NCI-H187 (cell line): ENCODE measurements around the gene INAVA.
"Not testable (repeated sequence)": the region's sequence is repeated elsewhere in the genome, so short reads cannot be mapped to it uniquely, and the experiment has no call there.

ENCODE experiments used
- DNase-seq, 2 experiments: peaks; one replicate each; lab custom pipeline; 2025; lab: John Stamatoyannopoulos, UW

The INAVA gene

DNA sequence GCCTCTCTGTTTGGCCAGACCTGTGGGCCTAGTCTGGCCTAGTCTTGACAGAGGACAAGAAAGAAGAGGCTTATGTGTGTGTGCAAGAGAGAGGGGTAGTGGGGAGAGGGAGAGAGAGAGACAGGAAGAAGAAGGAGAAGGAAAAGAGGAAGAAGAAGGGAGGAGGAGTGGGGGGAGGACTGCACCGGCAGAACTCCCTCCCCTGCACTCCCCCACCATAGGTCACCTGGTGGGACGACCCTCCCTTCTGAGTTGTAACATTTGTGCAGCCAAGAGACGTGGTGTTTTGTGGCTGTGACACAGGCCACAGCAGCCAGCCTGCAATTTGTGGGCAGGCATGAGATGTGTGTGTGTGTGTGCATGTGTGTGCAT, 4.3 kb downstream of the INAVA start:
- DNase-seq: no peak

DNA sequence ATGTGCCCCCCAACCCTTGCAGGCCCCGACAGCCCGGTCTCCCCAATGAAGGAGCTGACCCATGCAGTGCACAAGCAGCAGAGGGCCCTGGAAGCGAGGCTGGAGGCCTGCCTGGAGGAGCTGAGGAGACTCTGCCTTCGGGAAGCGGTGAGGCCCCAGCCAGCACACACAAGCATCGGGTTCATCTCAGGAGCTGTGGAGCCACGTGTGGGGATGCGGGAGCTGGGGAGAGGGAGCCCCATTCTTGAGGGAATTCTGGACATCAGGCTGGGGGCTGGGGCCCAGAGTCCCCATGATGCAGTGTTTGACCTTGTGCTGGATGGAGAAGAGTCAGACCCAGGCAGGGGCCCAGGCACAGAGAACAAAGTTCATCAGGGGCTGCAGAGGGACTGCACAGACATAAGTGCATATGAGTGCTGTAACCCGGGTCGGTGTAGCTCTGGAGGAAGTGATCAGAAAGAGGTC, 4.8 kb downstream of the INAVA start:
- no peak for DNase-seq

DNA sequence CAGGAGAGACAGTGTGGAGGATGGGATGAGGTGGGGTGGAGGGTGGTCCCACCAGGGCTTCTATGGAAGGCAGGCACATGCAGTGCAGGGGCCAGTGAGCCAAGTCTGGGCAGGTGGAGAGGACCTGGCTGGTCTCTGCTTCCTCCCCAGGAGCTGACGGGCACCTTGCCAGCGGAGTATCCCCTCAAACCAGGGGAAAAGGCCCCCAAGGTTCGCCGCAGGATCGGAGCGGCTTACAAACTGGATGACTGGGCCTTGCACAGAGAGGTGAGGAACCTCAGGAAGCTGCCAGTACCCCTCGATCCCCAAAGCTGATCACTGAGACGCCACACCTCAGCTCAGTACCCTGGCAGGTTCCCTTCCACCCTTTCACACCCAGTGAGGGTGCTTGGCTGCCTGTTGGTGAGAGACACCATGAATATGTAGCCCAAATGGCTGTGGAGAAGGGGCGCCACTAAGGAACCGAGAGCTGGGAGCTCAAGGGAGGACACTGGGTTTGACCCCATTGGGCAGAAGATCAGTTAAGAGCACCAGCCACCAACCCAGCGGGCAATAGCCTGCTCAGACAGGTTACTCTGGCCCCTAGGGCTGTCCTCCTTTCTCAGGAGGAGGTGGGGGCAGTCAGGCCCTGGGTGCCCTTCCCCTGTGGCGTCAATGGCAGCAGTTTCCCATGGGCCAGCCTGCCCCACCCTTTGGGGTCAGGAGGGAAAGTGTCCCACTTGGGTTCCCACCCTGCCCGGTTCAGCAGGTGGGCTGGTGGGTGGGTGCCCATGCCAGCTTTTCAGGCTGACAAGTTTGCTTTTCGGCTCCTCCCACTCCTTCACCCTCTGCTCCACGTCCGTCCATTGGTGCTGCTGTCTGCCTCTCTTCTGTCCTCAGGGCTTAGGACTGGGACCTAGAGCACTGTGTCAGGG, 5.5 kb downstream of the INAVA start:
- no peak for DNase-seq

DNA sequence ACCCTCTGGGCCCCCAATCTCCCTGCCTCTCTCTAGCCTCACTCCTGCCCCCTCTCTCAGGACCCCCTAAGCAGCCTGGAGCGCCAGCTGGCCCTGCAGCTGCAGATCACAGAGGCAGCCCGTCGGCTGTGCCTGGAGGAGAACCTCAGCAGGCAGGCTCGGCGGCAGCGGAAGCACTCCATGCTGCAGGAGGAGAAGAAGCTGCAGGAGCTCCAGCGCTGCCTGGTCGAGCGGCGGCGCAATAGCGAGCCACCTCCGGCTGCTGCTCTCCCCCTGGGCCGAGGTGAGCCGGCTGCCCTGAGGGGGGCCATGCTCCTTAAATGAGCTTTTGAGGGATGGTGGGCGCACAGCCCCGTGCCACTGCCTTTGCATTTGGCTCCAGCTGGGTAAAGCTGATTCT, 6.2 kb downstream of the INAVA start:
- DNase-seq: no peak

DNA sequence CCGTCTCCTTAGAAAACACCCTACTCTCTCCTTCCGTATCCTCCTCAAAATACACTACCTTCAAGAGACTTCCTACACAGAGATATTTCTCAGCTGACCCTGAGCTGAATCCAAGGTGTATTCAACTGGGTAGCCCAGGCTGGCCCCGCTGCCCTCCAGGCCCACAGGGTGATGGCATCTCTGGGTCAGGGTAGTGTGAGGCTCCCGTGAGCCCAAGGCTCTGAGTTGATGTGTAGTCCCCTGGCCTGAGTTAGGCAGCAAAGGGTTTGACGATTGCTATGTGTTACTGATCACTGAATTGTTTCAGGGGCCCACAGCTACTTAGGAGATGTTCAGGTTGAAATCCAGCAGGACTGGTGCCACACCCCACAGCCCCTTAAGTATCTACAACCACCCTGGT, 6.7 kb downstream of the INAVA start:
- DNase-seq: no peak

DNA sequence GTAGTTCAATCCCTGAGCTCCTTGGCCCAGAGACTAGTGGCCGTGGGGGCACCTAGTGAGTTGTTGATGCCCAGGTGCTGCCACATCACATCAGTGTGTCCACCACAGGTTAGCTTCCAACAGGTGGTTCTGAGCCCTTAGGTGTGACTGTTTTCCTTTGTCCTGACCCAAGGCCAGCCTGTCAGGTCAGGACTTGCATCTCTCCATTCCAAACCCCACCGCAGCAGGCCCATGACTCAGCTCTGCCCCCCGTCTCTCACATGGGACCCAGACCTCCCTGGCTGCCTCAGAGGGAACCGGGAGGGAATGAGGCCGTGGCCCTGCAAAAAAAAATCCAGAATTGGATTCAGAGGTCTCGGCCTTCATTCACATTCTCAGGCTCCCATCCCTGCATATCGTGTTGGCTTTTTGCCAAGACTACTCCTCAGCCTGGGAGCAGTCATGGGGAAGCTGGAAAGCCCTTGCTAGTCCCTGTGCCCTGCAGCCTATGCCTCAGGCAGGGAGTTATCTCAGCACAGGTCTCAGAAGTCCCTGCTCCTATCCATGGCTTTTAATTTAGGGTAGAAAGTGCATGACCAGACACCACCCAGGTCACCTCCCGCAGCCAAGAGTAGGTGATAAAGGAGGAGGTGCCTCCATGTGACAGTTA, 7.2 kb downstream of the INAVA start:
- no peak for DNase-seq

DNA sequence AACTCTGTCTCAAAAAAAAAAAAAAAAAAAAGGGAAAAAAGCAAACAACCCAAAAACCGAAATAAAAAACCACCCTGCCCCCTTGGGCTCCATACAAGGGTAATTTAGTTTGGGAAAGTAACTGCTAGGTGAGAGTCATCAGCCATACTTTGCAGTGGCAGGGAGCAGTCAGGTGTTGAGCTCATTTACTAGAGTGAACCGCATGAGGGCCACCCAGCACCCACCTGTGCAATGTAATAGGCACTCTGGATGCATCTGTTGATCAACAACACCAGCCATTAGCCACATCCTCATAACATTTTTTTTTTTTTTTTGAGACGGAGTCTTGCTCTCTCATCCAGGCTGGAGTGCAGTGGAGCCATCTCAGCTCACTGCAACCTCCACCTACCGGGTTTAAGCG, 9.1 kb downstream of the INAVA start:
- no peak for DNase-seq

DNA sequence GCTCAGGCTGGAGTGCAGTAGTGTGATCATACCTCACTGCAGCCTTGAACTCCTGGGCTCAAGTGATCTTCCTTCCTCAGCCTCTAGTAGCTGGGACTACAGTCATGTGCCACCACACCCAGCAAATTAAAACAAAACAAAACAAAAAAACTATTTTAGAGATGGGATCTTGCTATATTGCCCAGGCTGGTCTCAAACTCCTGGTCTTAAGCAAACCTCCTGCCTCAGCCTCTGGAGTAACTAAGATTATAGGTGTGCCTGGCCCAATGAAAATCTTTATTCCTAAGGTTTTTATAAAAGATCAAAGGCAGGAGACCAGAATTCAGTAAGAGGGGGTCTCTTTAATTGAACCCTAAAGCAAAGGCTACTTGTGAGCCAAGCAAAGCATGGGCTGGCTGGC, 10.1 kb downstream of the INAVA start:
- DNase-seq: no peak

DNA sequence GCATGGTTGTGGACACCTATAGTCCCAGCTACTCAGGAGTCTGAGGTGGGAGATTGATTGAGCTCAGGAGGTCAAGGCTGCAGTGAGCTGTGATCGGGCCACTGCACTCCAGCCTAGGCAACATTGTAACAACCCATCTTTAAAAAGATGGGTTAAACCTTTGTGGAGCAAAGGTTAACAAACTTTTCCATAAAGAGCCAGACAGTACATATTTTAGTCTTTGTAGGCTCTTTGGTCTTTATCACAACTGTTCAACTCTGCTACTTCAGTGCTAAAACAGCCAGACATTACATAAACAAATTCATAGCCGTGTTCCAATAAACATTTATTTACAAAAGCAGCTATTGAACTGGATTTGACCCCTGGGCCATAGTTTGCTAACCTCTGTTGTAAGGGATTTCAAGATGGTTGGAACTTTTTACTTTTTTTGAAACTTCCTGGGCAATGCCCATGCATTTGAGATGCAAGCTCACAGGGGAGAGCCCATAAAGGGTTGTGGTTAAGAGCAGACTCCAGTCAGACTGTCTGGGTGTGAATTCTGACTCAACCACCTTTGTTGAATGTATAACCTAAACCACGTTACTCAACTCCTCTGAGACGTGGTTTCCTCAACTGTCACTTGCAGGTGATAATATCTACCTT, 10.8 kb downstream of the INAVA start:
- no peak for DNase-seq

DNA sequence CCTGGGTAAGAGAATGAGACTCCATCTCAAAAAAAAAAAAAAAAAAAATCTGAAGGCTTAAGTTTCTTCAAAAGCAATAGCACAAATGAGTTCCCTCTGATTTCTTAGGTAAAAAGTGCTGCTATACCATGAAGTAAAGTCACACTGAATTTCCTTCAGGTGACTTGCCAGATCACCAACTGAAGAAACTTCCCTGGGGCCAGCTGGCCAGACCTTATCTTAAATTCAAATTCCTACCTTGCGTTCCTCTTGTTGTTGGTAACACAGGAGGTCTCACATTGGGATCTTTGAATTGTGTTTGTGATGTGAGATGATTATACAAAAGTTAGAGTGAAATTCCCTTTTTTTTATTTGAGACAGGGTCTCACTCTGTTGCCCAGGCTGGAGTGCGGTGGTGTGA, 11.8 kb downstream of the INAVA start:
- no peak for DNase-seq

DNA sequence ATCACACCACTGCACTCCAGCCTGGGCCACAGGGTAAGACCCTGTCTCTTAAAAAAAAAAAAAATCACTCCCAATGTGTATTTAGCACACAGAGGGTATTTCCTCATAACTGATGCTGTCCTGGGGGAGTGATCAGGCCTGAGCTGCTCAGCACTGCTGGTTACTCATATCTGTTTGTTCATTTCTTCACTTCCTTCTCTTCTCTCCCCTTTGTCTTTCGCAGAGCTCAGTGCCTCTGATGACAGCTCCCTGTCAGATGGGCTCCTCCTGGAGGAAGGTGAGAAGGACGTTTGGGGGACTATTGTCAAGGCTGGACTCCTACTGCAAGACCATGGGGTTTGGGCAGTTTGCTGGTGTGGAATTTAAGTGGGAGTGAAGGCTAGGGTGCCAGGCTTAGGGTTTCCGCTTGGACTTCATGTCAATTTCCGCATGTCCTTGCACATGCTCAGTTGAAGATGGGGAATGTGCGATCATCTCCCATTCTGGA, 13.0 kb downstream of the INAVA start:
- no peak for DNase-seq

DNA sequence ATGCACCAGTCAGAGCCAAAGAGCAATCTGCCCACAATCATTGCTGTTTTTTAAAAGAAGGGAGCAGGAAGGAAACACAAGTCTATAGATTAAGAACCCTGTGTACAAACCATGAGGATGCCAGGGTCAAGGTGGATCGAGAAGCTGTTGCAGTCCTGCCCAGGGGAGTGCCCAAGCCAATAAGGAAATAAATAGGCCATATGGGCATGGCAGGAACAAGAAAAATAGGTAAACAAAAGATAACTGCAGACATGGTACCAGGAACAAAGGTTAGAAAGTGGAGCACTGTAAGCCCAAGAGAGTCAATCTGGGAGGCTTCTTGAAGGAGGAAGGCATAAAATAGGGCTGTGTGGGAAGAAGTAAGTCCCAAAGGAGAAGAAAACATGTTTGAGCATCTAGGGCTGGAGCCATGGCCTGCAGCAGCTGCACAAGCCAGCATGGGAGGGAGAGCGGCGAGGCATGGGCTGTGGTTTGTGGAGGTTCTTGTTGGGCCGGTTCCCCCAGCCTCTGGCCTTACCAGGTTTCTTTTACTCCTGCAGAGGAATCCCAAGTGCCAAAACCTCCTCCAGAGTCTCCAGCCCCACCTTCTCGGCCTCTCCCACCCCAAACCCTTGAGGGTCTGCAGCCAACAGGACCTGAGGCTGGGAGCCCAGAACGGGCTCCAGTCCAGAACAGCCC, 13.6 kb downstream of the INAVA start:
- DNase-seq: no peak

DNA sequence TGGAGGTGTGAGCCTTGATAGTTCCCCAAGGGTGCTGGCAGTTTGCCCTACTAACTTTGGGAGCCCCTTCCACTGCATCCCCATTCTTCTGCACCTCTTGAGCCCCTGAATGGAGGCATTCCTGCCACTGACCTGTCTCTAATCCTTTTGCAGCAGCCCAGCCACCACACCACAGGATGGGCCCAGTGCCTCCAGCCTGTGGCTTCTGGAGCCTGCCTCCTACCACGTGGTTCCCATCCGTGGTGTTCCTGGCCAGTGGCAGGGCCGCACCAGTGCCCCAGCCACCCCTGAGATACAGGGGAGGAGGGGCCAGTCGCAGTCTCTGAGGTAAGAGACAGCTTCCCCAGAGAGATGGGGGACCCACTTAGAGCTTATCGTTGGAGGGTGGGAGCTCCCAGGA, 14.4 kb downstream of the INAVA start:
- no peak for DNase-seq

DNA sequence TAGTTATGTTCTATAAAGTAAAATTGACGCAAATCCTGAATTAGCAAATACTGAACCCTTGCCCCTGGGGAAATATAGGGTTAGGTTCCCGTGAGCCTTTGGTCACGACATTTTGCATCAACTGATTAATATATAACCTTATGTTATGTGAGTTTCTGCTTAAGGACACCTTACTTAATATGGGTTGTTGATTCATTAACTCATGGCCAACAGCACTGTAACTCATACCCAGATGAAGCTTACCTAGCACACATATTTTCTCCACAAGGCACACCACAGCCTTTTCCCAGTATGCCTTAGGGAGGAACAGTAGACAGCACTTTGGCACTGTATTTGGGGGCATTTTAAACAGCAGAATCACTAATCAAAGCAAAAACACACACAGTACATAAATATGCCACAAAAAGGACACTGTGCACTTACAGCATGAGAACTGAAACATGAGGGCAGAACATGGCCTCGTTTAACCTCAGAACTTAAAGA, 15.1 kb downstream of the INAVA start:
- DNase-seq: no peak

DNA sequence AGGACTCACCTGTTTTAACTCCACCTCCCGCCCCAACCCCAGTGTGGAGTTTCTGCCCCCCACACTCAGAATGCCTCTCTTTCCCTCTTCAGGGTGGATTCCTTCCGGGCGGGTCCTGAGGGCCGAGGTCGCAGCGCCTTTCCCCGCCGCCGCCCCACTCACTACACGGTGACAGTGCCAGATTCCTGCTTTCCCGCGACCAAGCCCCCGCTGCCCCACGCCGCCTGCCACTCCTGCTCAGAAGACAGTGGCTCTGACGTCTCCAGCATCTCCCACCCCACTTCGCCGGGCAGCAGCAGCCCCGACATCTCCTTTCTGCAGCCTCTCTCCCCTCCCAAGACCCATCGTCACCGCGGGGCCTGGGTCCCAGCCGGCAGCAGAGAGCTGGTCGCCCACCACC, 16.7 kb downstream of the INAVA start:
- no peak for DNase-seq

DNA sequence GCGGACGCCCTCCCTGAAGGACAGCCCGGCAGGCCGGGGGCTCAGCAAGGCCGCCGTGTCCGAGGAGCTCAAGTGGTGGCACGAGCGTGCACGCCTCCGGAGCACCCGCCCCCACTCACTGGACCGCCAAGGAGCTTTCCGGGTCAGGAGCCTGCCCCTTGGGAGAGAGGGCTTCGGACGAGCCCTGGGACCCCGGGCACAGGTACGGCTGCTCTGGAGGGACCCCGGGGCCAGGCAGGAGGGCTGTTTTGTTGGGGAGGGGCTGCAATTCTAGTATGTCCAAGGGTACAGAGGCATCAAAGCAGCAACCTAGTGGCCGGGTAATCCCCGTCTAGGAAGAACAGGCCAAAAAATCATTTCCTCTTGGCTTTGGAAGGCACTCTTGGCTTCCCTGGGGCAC, 17.2 kb downstream of the INAVA start:
- DNase-seq: not testable (repeated sequence)

DNA sequence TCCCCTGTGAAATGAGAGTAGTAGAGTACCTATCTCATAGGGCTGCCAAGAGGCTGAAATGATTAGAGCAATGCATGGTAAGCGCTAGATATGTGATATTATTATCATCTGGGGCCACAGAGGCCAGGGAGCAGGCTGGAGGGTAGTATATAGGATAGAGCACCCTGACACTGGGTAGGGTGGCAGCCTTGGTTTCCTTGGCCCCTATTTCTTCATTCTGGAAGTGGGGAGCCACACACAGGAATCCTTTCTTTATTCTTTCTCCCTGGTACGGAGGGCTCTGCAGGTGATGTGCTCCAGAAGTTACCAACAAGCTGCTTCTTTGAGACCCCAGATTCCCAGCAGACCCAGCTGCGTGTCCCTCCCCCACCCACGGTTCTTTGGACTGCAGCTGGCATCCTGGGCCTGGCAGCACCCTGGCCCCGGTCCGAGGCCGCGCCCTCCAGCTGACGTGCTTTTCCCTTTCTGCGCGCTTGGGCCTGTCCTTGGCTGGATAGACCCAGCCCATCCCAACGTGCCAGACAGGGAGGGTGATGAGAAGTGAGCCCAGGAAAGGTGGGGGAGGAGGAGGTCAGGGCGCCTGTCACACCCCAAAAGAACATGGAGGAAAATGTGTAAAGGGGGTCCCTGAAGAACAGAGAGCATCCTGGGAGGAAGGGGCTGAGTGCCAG, 18.2 kb downstream of the INAVA start:
- no peak for DNase-seq

DNA sequence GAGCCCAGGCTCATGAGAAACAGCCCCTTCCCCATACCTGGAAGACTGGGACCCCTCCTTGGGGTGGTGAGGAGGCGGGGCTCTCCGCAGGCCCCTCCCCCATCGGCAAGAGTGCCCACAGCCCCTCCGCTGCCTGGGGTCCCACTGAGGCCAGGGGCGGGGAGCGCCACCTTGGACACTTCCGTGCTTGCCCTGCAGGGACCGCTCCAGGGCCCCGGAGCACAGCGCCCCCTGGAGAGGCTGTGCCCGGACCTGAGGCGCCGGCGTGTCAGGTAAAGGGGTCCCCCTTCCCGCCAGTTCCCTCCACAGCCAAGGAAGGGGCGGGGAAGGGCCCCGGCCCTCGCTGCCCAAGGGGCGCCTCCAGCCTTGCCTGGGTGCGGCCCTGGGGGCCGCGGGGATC, 21.5 kb downstream of the INAVA start:
- DNase-seq: no peak

DNA sequence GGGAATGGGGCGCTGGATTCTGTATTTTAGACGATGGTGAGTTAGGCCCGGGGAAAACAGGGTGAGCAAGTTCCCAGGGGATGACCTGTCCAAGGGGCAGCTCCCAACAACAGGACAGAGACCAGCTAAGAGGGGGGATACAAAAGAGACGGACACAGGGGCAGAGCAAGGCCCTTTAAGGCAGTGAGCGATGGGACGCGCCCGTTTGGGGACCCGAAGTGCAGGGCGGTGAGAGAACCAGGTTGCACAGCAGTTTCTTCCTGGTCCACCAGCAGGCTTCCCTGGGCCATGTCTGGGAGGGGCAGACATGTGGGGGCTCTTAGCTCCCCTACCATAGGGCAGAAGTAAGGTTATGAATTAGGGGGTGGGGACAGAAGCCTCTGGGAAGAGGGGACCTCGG, 22.0 kb downstream of the INAVA start:
- no peak for DNase-seq

DNA sequence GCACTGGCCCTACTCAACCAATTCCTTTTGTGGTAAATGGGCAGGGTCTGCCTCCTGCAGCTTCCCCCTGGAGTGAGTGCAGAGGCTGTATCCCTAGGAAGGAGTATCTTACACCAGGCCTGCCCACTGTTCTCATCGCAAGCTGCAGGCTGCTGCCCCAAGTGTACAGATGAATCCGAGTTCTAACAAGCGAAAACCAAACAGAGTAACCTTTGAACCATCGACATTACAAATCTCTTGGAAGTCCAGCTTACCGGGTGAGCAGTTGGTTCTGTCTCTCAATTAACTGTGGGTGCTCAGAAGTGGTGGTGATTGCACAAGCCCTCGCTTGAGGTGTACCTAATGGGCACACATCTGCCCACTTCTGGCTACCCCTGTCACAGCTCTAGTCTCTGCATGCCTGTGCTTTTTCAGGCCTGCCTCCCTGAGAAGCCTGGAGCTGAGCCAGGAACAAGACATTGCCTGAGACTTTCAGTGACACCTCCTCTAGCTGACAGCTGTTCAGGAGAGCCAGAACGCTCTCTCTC, 22.7 kb downstream of the INAVA start:
- DNase-seq: no peak

DNA sequence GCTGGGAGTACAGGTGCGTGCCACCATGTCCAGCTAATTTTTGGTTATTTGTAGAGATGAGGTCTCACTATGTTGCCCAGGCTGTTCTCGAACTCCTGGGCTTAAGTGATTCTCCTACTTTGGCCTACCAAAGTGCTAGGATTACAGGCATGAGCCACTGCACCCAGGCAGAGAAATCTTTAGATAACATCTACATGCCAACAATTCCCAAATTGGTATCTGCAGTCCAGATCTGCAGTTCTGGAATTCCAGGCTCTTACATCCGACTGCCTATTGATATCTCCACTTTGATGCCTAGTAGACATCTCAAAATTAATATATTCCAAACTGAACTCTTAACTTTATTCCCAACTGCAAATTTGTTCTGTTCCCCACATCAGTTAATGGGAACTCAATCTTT, 23.3 kb downstream of the INAVA start:
- DNase-seq: no peak
